Neuron (in vitro differentiated cells): ENCODE measurements around the gene RFC4.

Experiments
- H2AFZ ChIP-seq: one replicate; pipeline ENCODE4 v1.6.1; 2013; ENCODE audit warnings: low read depth, mild to moderate bottlenecking, inconsistent platforms, low read length, moderate library complexity
- H3K27me3 ChIP-seq: one replicate; pipeline ENCODE4 v1.6.1; 2013; ENCODE audit warnings: low read length; ENCODE audit not compliant: insufficient read depth
- H3K36me3 ChIP-seq: one replicate; pipeline ENCODE4 v1.6.1; 2013; ENCODE audit warnings: low read length; ENCODE audit not compliant: insufficient read depth
- H3K4me1 ChIP-seq: one replicate; pipeline ENCODE4 v1.6.1; 2013; ENCODE audit warnings: low read length; ENCODE audit not compliant: insufficient read depth
- H3K4me3 ChIP-seq: 2 replicates; pipeline ENCODE4 v1.5.1; 2013; ENCODE audit warnings: mild to moderate bottlenecking, low read length, moderate library complexity
- H3K9me3 ChIP-seq: one replicate; pipeline ENCODE4 v1.6.1; 2013; ENCODE audit warnings: low read length

Gene RFC4

DNA sequence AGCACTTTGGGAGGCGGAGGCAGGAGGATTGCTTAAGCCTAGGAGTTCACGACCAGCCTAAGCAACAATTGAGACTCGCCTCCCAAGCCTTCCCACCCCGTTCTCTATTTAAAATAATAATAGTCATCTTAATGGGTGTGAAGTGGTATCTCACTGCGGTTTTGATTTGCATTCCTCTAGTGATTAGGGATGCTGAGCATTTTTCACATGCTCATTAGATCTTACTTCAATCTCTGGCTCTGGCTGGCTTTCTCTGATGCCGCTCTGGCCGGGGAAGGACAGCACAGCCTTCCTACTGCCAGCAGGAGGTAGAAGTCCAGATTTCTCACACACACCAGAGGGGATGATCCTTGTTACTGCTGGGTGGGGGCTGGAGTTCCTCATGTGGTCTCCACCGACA, 30.3 kb downstream of the RFC4 start:
- Histone ChIP-seq H2AFZ (no peak overlapping the region), H3K27me3 (no peaks in the 10 kb centered on the region), H3K36me3 (no peaks in the 10 kb centered on the region), H3K9me3 (no peaks in the 10 kb centered on the region), H3K4me3 (no peak overlapping the region), H3K4me1 (no peaks in the 10 kb centered on the region)

DNA sequence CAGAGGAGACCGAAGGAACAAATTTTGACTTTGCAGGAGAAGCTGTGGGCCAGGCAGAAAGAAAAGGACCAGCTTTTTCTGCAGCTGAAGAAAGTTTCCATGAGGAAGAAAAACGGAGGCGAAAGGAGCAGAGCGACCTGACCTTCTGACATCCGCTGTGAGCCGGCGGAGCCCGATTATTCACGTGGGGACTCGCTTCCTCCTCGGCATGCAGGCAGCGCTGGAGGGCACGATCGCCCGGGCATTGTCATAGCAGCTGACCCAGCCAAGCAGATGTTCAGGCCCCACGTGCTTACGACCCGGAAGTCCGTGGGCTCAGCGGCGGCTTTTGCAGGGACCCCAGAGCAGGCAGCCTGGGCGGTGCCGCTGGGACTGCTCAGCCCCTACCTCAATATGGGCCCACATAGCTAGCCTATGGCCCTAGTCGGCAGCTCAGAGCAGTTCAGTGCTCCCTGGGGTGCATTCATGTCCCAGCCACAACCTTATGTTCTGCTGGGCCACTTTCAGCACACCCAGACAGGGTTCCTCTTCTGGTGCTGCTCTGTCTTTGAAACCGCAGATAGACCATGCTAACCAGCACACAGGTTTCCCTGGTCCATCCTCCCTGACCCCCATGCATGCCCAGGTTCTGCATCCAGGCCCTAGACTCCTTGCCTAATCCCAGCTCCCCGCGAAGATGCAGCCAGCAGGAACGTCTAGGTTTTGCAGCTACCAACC, 33.4 kb downstream of the RFC4 start:
- Histone ChIP-seq H3K4me1 (no peaks in the 10 kb centered on the region), H2AFZ (peak overlapping the region; percentile 80), H3K27me3 (no peaks in the 10 kb centered on the region), H3K4me3 (no peak overlapping the region), H3K9me3 (no peaks in the 10 kb centered on the region), H3K36me3 (no peaks in the 10 kb centered on the region)

DNA sequence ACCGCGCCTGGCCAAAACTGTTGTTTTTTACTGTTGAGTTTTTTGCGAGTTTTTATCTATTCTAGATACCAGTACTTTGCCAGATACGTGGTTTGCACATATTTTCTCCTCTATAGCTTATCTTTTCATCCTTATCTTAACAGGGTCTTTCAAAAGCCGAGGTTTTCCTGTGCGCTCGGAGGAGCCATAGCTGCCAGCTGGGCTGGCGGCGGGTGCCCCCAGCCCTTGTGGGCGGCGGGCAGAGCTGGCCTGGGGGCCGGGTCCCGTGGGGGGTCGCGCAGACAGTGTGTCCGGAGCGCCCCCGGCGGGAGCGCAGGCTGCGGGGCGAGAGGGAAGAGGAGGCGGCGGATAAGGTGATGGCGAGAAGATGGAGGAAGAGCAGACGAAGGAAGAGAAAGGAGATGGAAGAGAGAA, 34.0 kb downstream of the RFC4 start:
- H3K27me3 ChIP-seq, result no peaks in the 10 kb centered on the region
- H3K36me3 ChIP-seq, result no peaks in the 10 kb centered on the region
- no peak overlapping the region for H3K4me3 ChIP-seq
- H3K4me1 ChIP-seq, result no peaks in the 10 kb centered on the region
- no peaks in the 10 kb centered on the region for H3K9me3 ChIP-seq
- peak overlapping the region; percentile 80 for H2AFZ ChIP-seq

GRCh38 chr3:186760897-186761447, 45.3 kb downstream of the RFC4 start:
- Histone ChIP-seq H2AFZ (no peak overlapping the region), H3K36me3 (no peaks in the 10 kb centered on the region), H3K4me1 (no peaks in the 10 kb centered on the region), H3K9me3 (no peaks in the 10 kb centered on the region), H3K27me3 (no peaks in the 10 kb centered on the region), H3K4me3 (no peak overlapping the region)

GRCh38 chr3:186760141-186760833, 46.0 kb downstream of the RFC4 start:
- no peak overlapping the region for H3K4me3 ChIP-seq
- H2AFZ ChIP-seq, result no peak overlapping the region
- no peaks in the 10 kb centered on the region for H3K4me1 ChIP-seq
- no peaks in the 10 kb centered on the region for H3K27me3 ChIP-seq
- no peaks in the 10 kb centered on the region for H3K9me3 ChIP-seq
- no peaks in the 10 kb centered on the region for H3K36me3 ChIP-seq

GRCh38 chr3:186759231-186759930, 46.9 kb downstream of the RFC4 start:
- no peak overlapping the region for H3K4me3 ChIP-seq
- peaks cover 2% of the 10 kb centered on the region for H3K27me3 ChIP-seq
- no peaks in the 10 kb centered on the region for H3K9me3 ChIP-seq
- H2AFZ ChIP-seq, result no peak overlapping the region
- no peaks in the 10 kb centered on the region for H3K4me1 ChIP-seq
- H3K36me3 ChIP-seq, result no peaks in the 10 kb centered on the region

DNA sequence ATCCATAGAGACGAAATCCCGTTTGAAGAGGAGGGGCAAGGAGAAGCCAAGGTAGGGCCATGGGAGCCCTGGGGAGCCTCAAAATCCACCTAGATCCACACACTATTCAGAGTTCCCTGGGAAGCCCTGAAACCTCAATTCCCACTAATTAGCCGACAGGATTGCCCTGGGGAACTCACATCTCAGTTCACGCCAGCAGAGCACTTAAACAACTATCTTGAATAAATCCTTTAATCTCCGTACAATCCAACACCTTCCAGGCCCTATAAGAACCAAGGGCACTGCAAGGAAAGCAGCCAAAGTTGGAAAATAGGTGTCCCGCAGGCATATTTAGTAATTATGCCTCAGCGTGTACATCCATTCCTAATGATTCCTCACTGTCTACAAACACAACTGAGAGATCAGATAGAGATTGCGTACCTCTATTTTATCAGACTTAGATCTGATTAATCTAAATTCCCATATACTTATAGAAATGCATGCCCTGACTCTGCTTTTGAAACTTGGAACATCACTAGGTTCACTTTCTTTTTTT, 48.5 kb downstream of the RFC4 start:
- Histone ChIP-seq H3K27me3 (peaks cover 3% of the 10 kb centered on the region), H2AFZ (no peak overlapping the region), H3K4me3 (no peak overlapping the region), H3K4me1 (no peaks in the 10 kb centered on the region), H3K36me3 (no peaks in the 10 kb centered on the region), H3K9me3 (no peaks in the 10 kb centered on the region)

DNA sequence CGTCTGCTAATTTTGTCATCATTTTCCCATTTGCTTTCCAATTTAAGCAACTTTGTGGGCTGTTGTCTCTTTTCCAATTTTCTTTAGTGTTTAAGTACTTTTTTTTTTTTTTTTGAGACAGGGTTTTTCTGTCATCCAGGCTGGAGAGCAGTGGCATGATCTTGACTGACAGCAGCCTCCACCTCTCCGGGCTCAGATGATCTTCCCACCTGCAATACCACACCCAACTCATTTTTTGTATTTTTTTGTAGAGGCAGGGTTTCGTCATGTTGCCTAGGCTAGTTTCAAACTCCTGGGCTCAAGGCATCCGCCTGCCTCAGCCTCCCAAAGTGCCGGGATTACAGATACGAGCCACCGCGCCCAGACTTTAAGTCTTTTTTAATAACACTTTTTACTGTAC, 49.1 kb downstream of the RFC4 start:
- Histone ChIP-seq H3K9me3 (no peaks in the 10 kb centered on the region), H3K4me1 (no peaks in the 10 kb centered on the region), H3K4me3 (no peak overlapping the region), H3K27me3 (peaks cover 3% of the 10 kb centered on the region), H2AFZ (no peak overlapping the region), H3K36me3 (no peaks in the 10 kb centered on the region)

DNA sequence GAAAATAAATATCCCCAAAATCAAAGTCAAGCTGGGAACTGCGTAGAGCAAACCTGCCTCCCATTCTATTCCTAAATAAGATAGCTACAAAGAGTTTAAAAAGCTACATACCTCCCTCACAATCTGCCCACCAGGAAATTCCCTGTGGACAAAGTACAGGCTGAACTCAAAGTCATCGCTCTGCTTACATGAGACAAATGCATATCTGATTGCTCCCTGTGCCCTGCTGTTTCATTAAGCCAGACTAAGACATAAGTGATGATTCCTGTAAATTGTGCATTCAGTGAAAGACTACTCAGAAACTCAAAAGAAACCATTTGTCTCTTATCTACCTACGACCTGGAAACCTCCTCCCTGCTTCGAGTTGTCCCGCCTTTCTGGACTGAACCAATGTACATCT, 51.4 kb downstream of the RFC4 start:
- H3K4me3 ChIP-seq, result no peak overlapping the region
- H3K27me3 ChIP-seq, result peaks cover 3% of the 10 kb centered on the region
- no peak overlapping the region for H2AFZ ChIP-seq
- no peaks in the 10 kb centered on the region for H3K36me3 ChIP-seq
- no peaks in the 10 kb centered on the region for H3K4me1 ChIP-seq
- no peaks in the 10 kb centered on the region for H3K9me3 ChIP-seq

GRCh38 chr3:186754006-186754405, 52.3 kb downstream of the RFC4 start:
- no peaks in the 10 kb centered on the region for H3K36me3 ChIP-seq

GRCh38 chr3:186751480-186751879, 54.8 kb downstream of the RFC4 start:
- Histone ChIP-seq H3K9me3 (no peaks in the 10 kb centered on the region), H3K4me3 (no peak overlapping the region), H3K27me3 (peaks cover 3% of the 10 kb centered on the region), H3K36me3 (no peaks in the 10 kb centered on the region), H3K4me1 (no peaks in the 10 kb centered on the region), H2AFZ (no peak overlapping the region)

More at GRCh38 chr3:186754006-186754405, 52.3 kb downstream of the RFC4 start:
- Histone ChIP-seq H3K9me3 (no peaks in the 10 kb centered on the region), H2AFZ (no peak overlapping the region), H3K4me1 (no peaks in the 10 kb centered on the region), H3K27me3 (peaks cover 3% of the 10 kb centered on the region), H3K4me3 (no peak overlapping the region)

- H3K4me1 ChIP-seq, result no peaks in the 10 kb centered on the region
- H3K9me3 ChIP-seq, result no peaks in the 10 kb centered on the region
- H2AFZ ChIP-seq, result no peak overlapping the region
- no peak overlapping the region for H3K4me3 ChIP-seq
- H3K36me3 ChIP-seq, result no peaks in the 10 kb centered on the region
- H3K27me3 ChIP-seq, result peaks cover 3% of the 10 kb centered on the region
Observed at GRCh38 chr3:186750316-186750715, 56.0 kb downstream of the RFC4 start.

- H3K9me3 ChIP-seq, result no peaks in the 10 kb centered on the region
- H3K36me3 ChIP-seq, result no peaks in the 10 kb centered on the region
- no peak overlapping the region for H3K4me3 ChIP-seq
- H2AFZ ChIP-seq, result no peak overlapping the region
- H3K27me3 ChIP-seq, result no peaks in the 10 kb centered on the region
- H3K4me1 ChIP-seq, result no peaks in the 10 kb centered on the region
Observed at GRCh38 chr3:186746008-186746407, 60.3 kb downstream of the RFC4 start.
